ENCODE results near the gene H3-3A.

- TF ChIP-seq EZH2 (IDR thresholded peaks at IDR 0.05; ENCODE audit: low read length, missing control alignments): no peak
- TF ChIP-seq CTCF (conservative IDR thresholded peaks at IDR 0.05 in 1 of 2, IDR thresholded peaks at IDR 0.05 in 1 of 2; ENCODE audit: low read depth in 1 of 2, low read length in 2 of 2): no peak
Observed at GRCh38 chr1:226050133-226050532, 12.4 kb upstream of the H3-3A start.
